ENCODE data around the gene TMEM203. TPM values are rescaled to one million over a fixed set of nuclear protein-coding genes. Genes with fewer than 3 reads are reported as not detected.

The TMEM203 gene
- total RNA-seq, 1 donor from 2014 or later, result 44.9 TPM

- DNase-seq (no peak), ATAC-seq (ENCODE audit: poor library complexity) (peak; percentile 7)
- intact Hi-C loops (cut with DNase I), result no loop called here
These were observed 30.0 kb downstream of the TMEM203 start for GRCh38 chr9:137175345-137175961.

- no peak for ATAC-seq (ENCODE audit: poor library complexity)
- intact Hi-C loops (cut with DNase I), result no loop called here
- no peak for DNase-seq
These were observed 30.6 kb downstream of the TMEM203 start for GRCh38 chr9:137174722-137175293.

- no peak for ATAC-seq (ENCODE audit: poor library complexity)
- intact Hi-C loops (cut with DNase I), result no loop called here
These were observed 31.4 kb downstream of the TMEM203 start for GRCh38 chr9:137173796-137174664.

GRCh38 chr9:137172901-137173795 lies 32.3 kb downstream of the TMEM203 start:
- intact Hi-C loops (cut with DNase I), result no loop called here
- no peak for ATAC-seq (ENCODE audit: poor library complexity)
- DNase-seq, result no peak

More at GRCh38 chr9:137173796-137174664, 31.4 kb downstream of the TMEM203 start:
- no peak for DNase-seq

GRCh38 chr9:137171149-137171900 lies 34.1 kb downstream of the TMEM203 start:
- no peak for DNase-seq
- intact Hi-C loops (cut with DNase I), result no loop called here
- ATAC-seq (ENCODE audit: poor library complexity), result no peak

- ATAC-seq (ENCODE audit: poor library complexity), result no peak
- intact Hi-C loops (cut with DNase I), result no loop called here
- DNase-seq, result no peak
These were observed 34.8 kb downstream of the TMEM203 start for GRCh38 chr9:137170486-137171148.

GRCh38 chr9:137169896-137170358 lies 35.5 kb downstream of the TMEM203 start, which contains the start of gene LRRC26:
Gene LRRC26, minus strand, starts transcription at chr9:137170051. Its CDS starts 108 bp downstream, at chr9:137169943.
- intact Hi-C loops (cut with DNase I), result no loop called here
- ATAC-seq (ENCODE audit: poor library complexity) (no peak), DNase-seq (no peak)

- intact Hi-C loops (cut with DNase I), result no loop called here
- DNase-seq, result no peak
- ATAC-seq (ENCODE audit: poor library complexity), result peak; percentile 64
These were observed 36.3 kb downstream of the TMEM203 start for GRCh38 chr9:137168904-137169856.

GRCh38 chr9:137168573-137168903 lies 36.9 kb downstream of the TMEM203 start:
- no peak for DNase-seq
- intact Hi-C loops (cut with DNase I), result no loop called here
- peak; percentile 19 for ATAC-seq (ENCODE audit: poor library complexity)

GRCh38 chr9:137167747-137168572 lies 37.5 kb downstream of the TMEM203 start:
- intact Hi-C loops (cut with DNase I), result no loop called here
- DNase-seq (no peak), ATAC-seq (ENCODE audit: poor library complexity) (peak; percentile 8)

GRCh38 chr9:137167277-137167746 lies 38.1 kb downstream of the TMEM203 start:
- ATAC-seq (ENCODE audit: poor library complexity), result no peak
- no peak for DNase-seq
- intact Hi-C loops (cut with DNase I), result no loop called here

GRCh38 chr9:137166380-137167229 lies 38.8 kb downstream of the TMEM203 start:
- no peak for DNase-seq
- intact Hi-C loops (cut with DNase I), result no loop called here
- ATAC-seq (ENCODE audit: poor library complexity), result no peak

- ATAC-seq (ENCODE audit: poor library complexity) (no peak), DNase-seq (no peak)
- intact Hi-C loops (cut with DNase I), result no loop called here
These were observed 40.1 kb downstream of the TMEM203 start for GRCh38 chr9:137165250-137165836.
